Neuronal stem cell (in vitro differentiated cells): ENCODE measurements around the gene ETV5.

Source experiments
- DNase-seq: peaks from one replicate; pipeline ENCODE4 v3.0.0-alpha.2; 2013; ENCODE audit warnings: low spot score
- H2AFZ ChIP-seq: one replicate; pipeline ENCODE4 v1.6.1; 2013; ENCODE audit warnings: mild to moderate bottlenecking, low read length, inconsistent platforms
- H2AK5ac ChIP-seq: 2 replicates; pipeline ENCODE4 v1.6.1; 2013; ENCODE audit warnings: low read depth, mild to moderate bottlenecking, inconsistent platforms, low read length, moderate library complexity, mixed read lengths
- H2BK120ac ChIP-seq: 2 replicates; pipeline ENCODE4 v1.6.1; 2013; ENCODE audit warnings: low read depth, mild to moderate bottlenecking, inconsistent platforms, low read length, moderate library complexity, mixed read lengths
- H2BK12ac ChIP-seq: one replicate; pipeline ENCODE4 v1.6.1; 2013; ENCODE audit warnings: low read length, inconsistent platforms
- H2BK15ac ChIP-seq: 2 replicates; pipeline ENCODE4 v1.6.1; 2013; ENCODE audit warnings: mild to moderate bottlenecking, low read length, inconsistent platforms, mixed read lengths
- H2BK5ac ChIP-seq: one replicate; pipeline ENCODE4 v1.6.1; 2013; ENCODE audit warnings: inconsistent platforms, mild to moderate bottlenecking, low read length, moderate library complexity
- H3K14ac ChIP-seq: one replicate; pipeline ENCODE4 v1.6.1; 2013; ENCODE audit warnings: low read length, inconsistent platforms
- H3K18ac ChIP-seq: 2 replicates; pipeline ENCODE4 v1.6.1; 2013; ENCODE audit warnings: low read length, inconsistent platforms
- H3K23ac ChIP-seq: 2 replicates; pipeline ENCODE4 v1.6.1; 2013; ENCODE audit warnings: low read depth, mild to moderate bottlenecking, mixed read lengths, low read length, inconsistent platforms; ENCODE audit not compliant: poor library complexity
- H3K27ac ChIP-seq: replicated peaks from 3 replicates; pipeline ENCODE4 v1.5.1; 2013; ENCODE audit warnings: low read length, inconsistent platforms
- H3K27me3 ChIP-seq, 3 experiments: 2 replicates each; pipeline ENCODE4 v1.6.1; 2013; ENCODE audit warnings: low read length in 3 of 3, mild to moderate bottlenecking in 2 of 3, inconsistent platforms in 1 of 3, low read depth in 1 of 3, mixed read lengths in 1 of 3, moderate library complexity in 1 of 3; ENCODE audit not compliant: control insufficient read depth in 3 of 3, insufficient read depth in 3 of 3
- H3K36me3 ChIP-seq, 2 donors: replicated peaks in 1 of 2; 2 replicates each; pipeline ENCODE4 v1.6.1; 2013; ENCODE audit warnings: low read length in 2 of 2; ENCODE audit not compliant: control insufficient read depth in 2 of 2, insufficient read depth in 2 of 2
- H3K4ac ChIP-seq: 2 replicates; pipeline ENCODE4 v1.6.1; 2013; ENCODE audit warnings: inconsistent platforms, mild to moderate bottlenecking, low read length, moderate library complexity
- H3K4me1 ChIP-seq, 2 donors: 1 replicate in 1 of 2; 2 replicates in 1 of 2; pipeline ENCODE4 v1.6.1; 2013; ENCODE audit warnings: low read length in 2 of 2, low read depth in 1 of 2; ENCODE audit not compliant: control insufficient read depth in 2 of 2, insufficient read depth in 1 of 2
- H3K4me2 ChIP-seq: one replicate; pipeline ENCODE4 v1.6.1; 2013; ENCODE audit warnings: mild to moderate bottlenecking, low read length, inconsistent platforms; ENCODE audit not compliant: insufficient read depth, poor library complexity, severe bottlenecking
- H3K4me3 ChIP-seq, 2 donors: 2 replicates each; pipeline ENCODE4 v1.5.1; 2013; ENCODE audit warnings: low read length in 2 of 2, mild to moderate bottlenecking in 2 of 2, inconsistent platforms in 1 of 2, moderate library complexity in 1 of 2
- H3K79me1 ChIP-seq: one replicate; pipeline ENCODE4 v1.6.1; 2013; ENCODE audit warnings: low read depth, mild to moderate bottlenecking, inconsistent platforms, low read length, moderate library complexity
- H3K9ac ChIP-seq: one replicate; pipeline ENCODE4 v1.6.1; 2013; ENCODE audit warnings: mild to moderate bottlenecking, low read depth, low read length, inconsistent platforms; ENCODE audit not compliant: poor library complexity
- H3K9me3 ChIP-seq, 2 donors: replicated peaks in 1 of 2; 2 replicates each; pipeline versions ENCODE3 to v1.6.1; 2013; ENCODE audit warnings: low read length in 2 of 2, mild to moderate bottlenecking in 2 of 2, inconsistent platforms in 1 of 2, low read depth in 1 of 2, mixed read lengths in 1 of 2, moderate library complexity in 1 of 2; ENCODE audit not compliant: control insufficient read depth in 2 of 2, insufficient read depth in 1 of 2
- H4K8ac ChIP-seq: one replicate; pipeline ENCODE4 v1.6.1; 2013; ENCODE audit warnings: low read depth, mild to moderate bottlenecking, inconsistent platforms, low read length, moderate library complexity
- H4K91ac ChIP-seq: one replicate; pipeline ENCODE4 v1.6.1; 2013; ENCODE audit warnings: low read length, low read depth, mild to moderate bottlenecking, inconsistent platforms; ENCODE audit not compliant: poor library complexity
- WGBS, 2 donors: extraction: QIAGEN DNeasy Blood & Tissue Kit; methylation state at CpG; one replicate each; pipeline ENCODE4 v1.1.7; 2013; ENCODE audit warnings: missing lambda C conversion rate in 2 of 2, mixed read lengths in 1 of 2; ENCODE audit not compliant: insufficient read length in 2 of 2, insufficient replicate concordance in 1 of 2; ENCODE audit errors: extremely low coverage in 2 of 2; 5-methylcytosine and 5-hydroxymethylcytosine counted together

Gene ETV5

GRCh38 chr3:186004209-186004608 lies 104.7 kb downstream of the ETV5 start:
- Histone ChIP-seq H3K23ac (no peak overlapping the region), H3K4ac (no peak overlapping the region), H3K27ac (no peak overlapping the region), H4K8ac (no peak overlapping the region), H4K91ac (no peak overlapping the region), H3K36me3 (no peaks in the 10 kb centered on the region), H2AFZ (no peak overlapping the region), H3K4me3 (no peak overlapping the region), H3K14ac (no peak overlapping the region), H3K4me1 (no peaks in the 10 kb centered on the region), H2AK5ac (no peak overlapping the region), H2BK12ac (no peak overlapping the region), H2BK120ac (no peak overlapping the region), H3K27me3 (no peaks in the 10 kb centered on the region), H3K4me2 (no peak overlapping the region), H3K79me1 (no peaks in the 10 kb centered on the region), H2BK5ac (no peak overlapping the region), H3K9me3 (no peaks in the 10 kb centered on the region), H3K18ac (no peak overlapping the region), H3K9ac (no peak overlapping the region), H2BK15ac (no peak overlapping the region)
- no peak for DNase-seq
- no CpG with 5 or more reads among the region's 3 CpGs for WGBS, 2 donors

DNA sequence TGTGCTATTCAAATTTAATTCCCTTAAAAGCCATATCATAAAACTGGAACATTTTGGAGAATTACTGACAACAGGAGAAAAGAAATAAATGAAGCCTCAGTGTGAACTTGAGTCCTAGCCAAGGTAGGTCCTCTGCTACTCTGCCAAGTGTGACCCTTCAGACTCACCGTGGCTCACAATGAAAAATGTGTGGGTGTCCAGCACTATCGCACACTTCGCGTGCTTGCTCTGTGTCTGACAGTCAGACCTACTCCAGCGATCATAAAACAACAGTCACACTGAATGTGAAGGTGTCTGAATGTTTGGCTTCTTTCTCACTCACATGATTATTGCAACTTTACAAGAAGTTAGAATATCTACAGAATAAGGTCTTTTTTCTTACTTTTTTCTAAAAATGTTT lies 105.3 kb downstream of the ETV5 start:
- Histone ChIP-seq H3K79me1 (no peaks in the 10 kb centered on the region), H3K9me3 (no peaks in the 10 kb centered on the region), H2AFZ (no peak overlapping the region), H3K4ac (no peak overlapping the region), H3K36me3 (no peaks in the 10 kb centered on the region), H2BK120ac (no peak overlapping the region), H3K9ac (no peak overlapping the region), H3K18ac (no peak overlapping the region), H3K4me1 (no peaks in the 10 kb centered on the region), H3K23ac (no peak overlapping the region), H2BK15ac (no peak overlapping the region), H3K4me3 (no peak overlapping the region), H4K91ac (no peak overlapping the region), H4K8ac (no peak overlapping the region), H3K14ac (no peak overlapping the region), H3K27ac (no peak overlapping the region), H3K27me3 (peaks cover 0 to 3% (median 0%) of the 10 kb centered on the region in 3 experiments), H2BK5ac (no peak overlapping the region), H3K4me2 (no peak overlapping the region), H2BK12ac (peak overlapping the region; percentile 73), H2AK5ac (no peak overlapping the region)
- no CpG with 5 or more reads among the region's 5 CpGs for WGBS, 2 donors
- DNase-seq = no peak

DNA sequence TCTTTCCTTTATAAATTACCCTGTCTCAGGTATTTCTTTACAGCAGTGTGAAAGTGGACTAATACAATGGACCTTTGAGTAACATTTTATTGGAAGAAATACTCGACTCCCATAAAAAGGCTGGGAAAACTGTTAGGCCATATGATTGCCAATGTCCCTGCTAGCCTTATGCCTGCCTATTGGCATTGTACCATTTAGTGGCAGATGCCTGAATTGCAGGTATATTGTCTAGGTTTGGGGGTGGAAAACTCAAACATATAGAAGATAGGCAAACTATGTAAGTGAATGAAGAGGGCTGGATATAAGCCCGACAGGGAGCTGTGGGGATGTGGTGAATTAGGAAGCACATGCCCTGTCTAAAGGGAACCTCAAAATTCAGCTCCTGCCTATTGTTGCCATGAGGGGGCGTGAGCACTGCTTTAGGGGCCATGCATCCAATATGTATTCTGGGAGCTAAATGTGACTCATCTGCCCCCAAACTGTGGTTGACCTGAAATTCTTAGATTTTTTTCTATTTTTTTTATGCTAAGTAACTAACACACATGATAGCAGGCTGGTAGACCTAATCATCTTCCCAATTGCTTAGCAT lies 105.9 kb downstream of the ETV5 start:
- no peaks in the 10 kb centered on the region for H3K36me3 ChIP-seq
- H2BK5ac ChIP-seq = no peak overlapping the region
- H3K4me3 ChIP-seq = no peak overlapping the region
- H3K4me2 ChIP-seq = no peak overlapping the region
- no peak for DNase-seq
- no peaks in the 10 kb centered on the region for H3K79me1 ChIP-seq
- H3K14ac ChIP-seq = no peak overlapping the region
- no peak overlapping the region for H2AK5ac ChIP-seq
- no peak overlapping the region for H4K8ac ChIP-seq
- H3K27me3 ChIP-seq = peaks cover 0 to 4% (median 0%) of the 10 kb centered on the region in 3 experiments
- no peak overlapping the region for H3K4ac ChIP-seq
- H3K18ac ChIP-seq = no peak overlapping the region
- H4K91ac ChIP-seq = no peak overlapping the region
- H2AFZ ChIP-seq = no peak overlapping the region
- no peak overlapping the region for H3K9ac ChIP-seq
- no peak overlapping the region for H3K27ac ChIP-seq
- no CpG with 5 or more reads among the region's 3 CpGs for WGBS, 2 donors
- no peak overlapping the region for H2BK12ac ChIP-seq
- H2BK120ac ChIP-seq = no peak overlapping the region
- no peak overlapping the region for H3K23ac ChIP-seq
- no peaks in the 10 kb centered on the region for H3K4me1 ChIP-seq
- no peaks in the 10 kb centered on the region for H3K9me3 ChIP-seq
- H2BK15ac ChIP-seq = no peak overlapping the region

DNA sequence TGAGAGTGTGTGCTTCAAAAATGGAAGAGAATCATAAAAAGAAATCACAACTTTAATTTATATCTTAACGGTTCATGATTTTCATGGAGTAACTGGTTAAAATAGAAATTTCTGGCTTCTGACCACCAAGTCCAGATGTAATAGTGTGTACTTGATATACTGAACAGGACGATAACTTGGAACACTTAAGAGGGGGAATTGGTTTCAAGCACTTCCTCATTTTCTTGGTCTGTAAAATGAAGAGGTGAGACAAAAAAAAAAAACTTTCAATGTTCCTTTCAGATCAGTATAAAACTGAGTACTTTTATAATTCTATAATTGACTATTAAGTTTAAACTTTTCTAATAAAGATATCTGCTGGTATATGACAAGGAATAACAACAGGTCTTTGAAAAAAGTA lies 107.0 kb downstream of the ETV5 start:
- no CpG with 5 or more reads among the region's 2 CpGs for WGBS, 2 donors

More for the DNA sequence above, 107.0 kb downstream of the ETV5 start:
- H2AFZ ChIP-seq = no peak overlapping the region
- H2BK15ac ChIP-seq = no peak overlapping the region
- no peak overlapping the region for H4K8ac ChIP-seq
- no peak overlapping the region for H3K23ac ChIP-seq
- H3K4me2 ChIP-seq = no peak overlapping the region
- no peaks in the 10 kb centered on the region for H3K4me1 ChIP-seq
- H2BK120ac ChIP-seq = no peak overlapping the region
- no peaks in the 10 kb centered on the region for H3K9me3 ChIP-seq
- H2BK12ac ChIP-seq = no peak overlapping the region
- no peak overlapping the region for H3K18ac ChIP-seq
- H3K4ac ChIP-seq = no peak overlapping the region
- no peak overlapping the region for H3K9ac ChIP-seq
- peaks cover 0 to 7% (median 0%) of the 10 kb centered on the region in 3 experiments for H3K27me3 ChIP-seq
- no peak overlapping the region for H3K4me3 ChIP-seq
- H3K79me1 ChIP-seq = no peaks in the 10 kb centered on the region
- DNase-seq = no peak
- H3K36me3 ChIP-seq = no peaks in the 10 kb centered on the region
- no peak overlapping the region for H4K91ac ChIP-seq
- H2BK5ac ChIP-seq = no peak overlapping the region
- no peak overlapping the region for H3K27ac ChIP-seq
- no peak overlapping the region for H2AK5ac ChIP-seq
- no peak overlapping the region for H3K14ac ChIP-seq
